ACC112 (cell line): Measurements from ENCODE around the gene SND1.

ENCODE experiments used
- H2AFZ ChIP-seq: fragments of 200-600 bp; sonication (generic); one replicate; pipeline ENCODE4 v1.6.0; 2017; ENCODE audit warnings: antibody characterized with exemption, low read length; ENCODE audit not compliant: unreplicated experiment
- H3K27ac ChIP-seq: fragments of 200-600 bp; sonication (generic); 2 replicates; pipeline ENCODE4 v1.5.1; 2014; ENCODE audit warnings: low read depth, mild to moderate bottlenecking, antibody characterized with exemption, low read length, moderate library complexity
- H3K27me3 ChIP-seq: fragments of 200-600 bp; sonication (generic); 2 replicates; pipeline ENCODE4 v1.6.1; 2014; ENCODE audit warnings: mild to moderate bottlenecking, antibody characterized with exemption, low read length, moderate library complexity, mixed read lengths; ENCODE audit not compliant: insufficient read depth
- H3K36me3 ChIP-seq: fragments of 200-600 bp; sonication (generic); 2 replicates; pipeline ENCODE4 v1.6.1; 2016; ENCODE audit warnings: mild to moderate bottlenecking, antibody characterized with exemption, low read length, moderate library complexity, mixed read lengths; ENCODE audit not compliant: insufficient read depth
- H3K4me1 ChIP-seq: fragments of 200-600 bp; sonication (generic); one replicate; pipeline ENCODE4 v1.6.1; 2016; ENCODE audit warnings: low read length, mixed read lengths; ENCODE audit not compliant: insufficient read depth, unreplicated experiment, control insufficient read depth
- H3K4me3 ChIP-seq: fragments of 200-600 bp; sonication (generic); 2 replicates; pipeline ENCODE4 v1.5.1; 2014; ENCODE audit warnings: mild to moderate bottlenecking, low read depth, low read length
- H3K79me2 ChIP-seq: fragments of 200-600 bp; sonication (generic); one replicate; pipeline ENCODE4 v1.6.0; 2016; ENCODE audit warnings: low read length; ENCODE audit not compliant: control insufficient read depth, unreplicated experiment, insufficient read depth

The SND1 gene

DNA sequence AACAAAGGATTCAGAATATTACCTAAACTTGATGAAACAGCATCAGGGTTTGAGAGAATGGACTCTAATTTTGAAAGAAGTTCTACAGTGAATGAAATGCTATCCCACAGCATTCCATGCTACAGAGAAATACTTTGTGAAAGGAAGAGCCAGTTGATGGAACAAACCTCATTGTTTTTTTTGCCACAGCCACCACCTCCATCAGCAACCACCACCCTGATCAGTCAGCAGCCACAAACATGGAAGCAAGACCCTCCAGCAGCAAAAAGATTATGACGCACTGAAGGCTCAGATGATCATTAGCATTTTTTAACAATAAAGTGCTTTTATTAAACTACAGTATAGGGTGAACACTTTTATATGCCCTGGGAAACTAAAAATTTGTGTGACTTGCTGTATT is 280.5 kb downstream of the SND1 start:
- Histone ChIP-seq H3K4me3 (no peak overlapping the region), H3K27me3 (no peaks in the 10 kb centered on the region), H2AFZ (no peak overlapping the region), H3K36me3 (peaks cover 29% of the 10 kb centered on the region), H3K79me2 (peaks cover 3% of the 10 kb centered on the region), H3K27ac (no peak overlapping the region), H3K4me1 (peaks cover 2% of the 10 kb centered on the region)

DNA sequence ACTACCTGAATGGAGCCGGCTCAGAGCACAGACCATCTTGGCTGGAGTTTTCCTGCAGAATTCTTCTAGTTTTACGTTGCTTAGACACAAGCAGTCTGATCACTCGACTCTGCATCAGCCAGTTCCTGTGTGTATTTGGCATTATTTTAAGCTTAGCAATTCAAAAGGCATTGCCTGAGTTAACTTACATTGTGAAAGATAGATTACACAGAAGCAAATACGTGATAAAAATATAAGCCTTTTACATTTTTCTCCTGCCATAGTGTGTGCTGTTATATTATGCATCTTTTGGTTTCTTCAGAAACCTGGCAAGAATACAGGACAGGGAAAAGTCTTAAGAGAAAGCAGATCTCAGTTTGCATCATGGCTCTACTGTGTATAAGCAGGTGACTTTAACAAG is 281.2 kb downstream of the SND1 start:
- Histone ChIP-seq H3K36me3 (peaks cover 29% of the 10 kb centered on the region), H3K4me1 (peaks cover 3% of the 10 kb centered on the region), H3K79me2 (peaks cover 3% of the 10 kb centered on the region), H2AFZ (no peak overlapping the region), H3K4me3 (no peak overlapping the region), H3K27me3 (no peaks in the 10 kb centered on the region), H3K27ac (no peak overlapping the region)

DNA sequence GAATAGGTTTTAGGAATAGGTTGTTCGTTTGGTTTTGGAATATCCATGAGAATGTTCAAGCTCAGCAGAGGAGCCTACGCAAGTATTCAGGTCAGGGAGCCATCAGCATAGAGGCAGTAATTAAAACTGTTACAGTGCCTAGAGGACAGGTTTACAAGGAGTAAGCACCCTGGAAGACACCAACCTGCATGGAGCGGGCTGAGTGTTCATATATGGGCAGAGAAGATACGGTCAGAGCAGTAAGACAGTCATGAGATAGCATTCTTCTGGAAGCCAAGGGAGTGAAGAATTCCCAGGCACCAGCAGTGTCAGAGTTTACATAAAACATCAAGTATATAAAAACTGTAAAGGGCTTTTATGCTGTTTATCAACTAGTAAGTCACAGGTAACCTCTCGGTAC is 282.7 kb downstream of the SND1 start:
- Histone ChIP-seq H2AFZ (no peak overlapping the region), H3K27me3 (no peaks in the 10 kb centered on the region), H3K36me3 (peaks cover 21% of the 10 kb centered on the region), H3K4me3 (no peak overlapping the region), H3K79me2 (peaks cover 10% of the 10 kb centered on the region), H3K4me1 (peaks cover 7% of the 10 kb centered on the region), H3K27ac (no peak overlapping the region)

DNA sequence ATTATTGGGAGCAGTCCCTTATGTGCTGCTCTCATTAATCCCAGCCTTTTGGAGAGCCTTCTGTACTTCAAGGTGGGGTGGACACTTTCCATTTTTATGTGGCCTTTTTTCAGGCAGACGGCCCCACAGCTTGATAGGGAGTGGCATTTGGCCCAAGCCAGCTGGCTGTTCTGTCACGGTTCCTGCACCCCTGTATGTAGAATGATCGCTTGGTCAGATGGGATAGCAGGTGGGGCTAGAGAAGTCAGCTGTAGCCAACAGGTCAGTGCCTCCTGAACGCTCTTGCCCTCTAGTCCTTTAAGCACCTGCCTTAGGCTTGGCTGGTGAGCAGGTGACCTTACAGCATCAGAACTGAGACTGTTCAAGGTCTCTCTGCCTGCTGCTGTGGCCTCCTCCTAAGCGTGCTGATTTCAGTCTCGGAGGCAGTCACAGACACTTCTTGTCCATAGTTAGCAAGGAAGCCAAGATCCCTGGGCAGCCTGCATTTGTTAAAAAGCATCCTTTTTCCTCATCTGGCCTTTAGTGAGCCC is 283.9 kb downstream of the SND1 start:
- Histone ChIP-seq H3K36me3 (peaks cover 9% of the 10 kb centered on the region), H3K27me3 (no peaks in the 10 kb centered on the region), H2AFZ (no peak overlapping the region), H3K4me1 (peaks cover 7% of the 10 kb centered on the region), H3K27ac (no peak overlapping the region), H3K79me2 (peaks cover 14% of the 10 kb centered on the region), H3K4me3 (no peak overlapping the region)

DNA sequence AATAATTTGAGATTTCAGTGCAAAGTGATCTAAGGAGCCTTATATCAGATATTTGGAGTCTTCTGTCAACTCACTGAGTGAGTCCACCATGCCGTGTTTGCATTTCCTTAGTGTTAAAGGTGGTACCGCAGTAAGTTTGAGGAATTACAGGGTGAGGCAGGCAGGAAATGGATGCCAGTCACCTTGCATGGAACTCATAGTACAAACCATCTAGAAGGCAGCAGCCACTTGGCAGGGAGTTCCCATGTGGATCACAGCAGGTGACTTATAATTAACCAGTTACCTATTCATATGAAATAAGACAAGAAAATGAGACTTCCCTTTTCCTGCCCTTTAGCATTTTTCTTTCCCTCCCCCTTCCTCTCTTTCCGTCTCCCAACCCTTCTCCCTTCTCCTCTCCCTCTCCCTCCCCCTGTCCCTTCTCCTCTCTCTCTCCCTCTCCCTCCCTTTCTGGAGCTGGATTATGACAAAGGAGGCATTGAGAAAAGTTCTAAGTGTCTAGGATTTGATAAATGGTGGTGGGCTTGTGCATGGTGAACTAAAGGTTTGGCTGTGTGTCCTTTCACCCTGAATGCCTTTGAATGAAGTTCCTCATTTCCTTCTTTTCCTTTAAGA is 285.2 kb downstream of the SND1 start:
- H3K27ac ChIP-seq = no peak overlapping the region
- H3K79me2 ChIP-seq = peaks cover 14% of the 10 kb centered on the region
- no peaks in the 10 kb centered on the region; the same call in 1 of the 2 replicates for H3K36me3 ChIP-seq
- peaks cover 7% of the 10 kb centered on the region for H3K4me1 ChIP-seq
- no peaks in the 10 kb centered on the region for H3K27me3 ChIP-seq
- no peak overlapping the region for H2AFZ ChIP-seq
- H3K4me3 ChIP-seq = no peak overlapping the region

DNA sequence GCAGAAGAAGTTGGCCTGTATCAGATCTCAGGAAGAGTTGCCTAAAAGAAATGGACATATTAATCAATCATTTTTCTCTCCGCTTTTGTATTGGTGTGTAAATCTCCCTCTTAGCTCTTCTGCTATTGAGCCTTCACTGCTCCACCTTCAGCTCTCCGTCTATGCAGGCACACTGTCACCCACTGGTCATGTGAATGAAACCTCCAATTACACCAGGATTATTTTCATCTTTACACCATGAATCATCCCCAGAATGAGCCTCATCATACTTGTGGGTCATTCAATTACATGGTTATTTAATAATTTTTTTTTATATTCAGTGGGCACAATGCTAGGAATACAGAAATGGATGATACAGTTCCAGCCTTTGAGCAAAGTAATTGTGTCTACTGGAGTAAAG is 286.6 kb downstream of the SND1 start:
- H3K79me2 ChIP-seq = peaks cover 14% of the 10 kb centered on the region
- peak overlapping the region; percentile 25 for H3K27ac ChIP-seq
- H3K4me3 ChIP-seq = no peak overlapping the region
- H3K4me1 ChIP-seq = peaks cover 7% of the 10 kb centered on the region
- no peak overlapping the region for H2AFZ ChIP-seq
- 0 out of 2 replicates have a peak, but pooled peaks cover 5% of the 10 kb centered on the region for H3K36me3 ChIP-seq
- no peaks in the 10 kb centered on the region for H3K27me3 ChIP-seq

DNA sequence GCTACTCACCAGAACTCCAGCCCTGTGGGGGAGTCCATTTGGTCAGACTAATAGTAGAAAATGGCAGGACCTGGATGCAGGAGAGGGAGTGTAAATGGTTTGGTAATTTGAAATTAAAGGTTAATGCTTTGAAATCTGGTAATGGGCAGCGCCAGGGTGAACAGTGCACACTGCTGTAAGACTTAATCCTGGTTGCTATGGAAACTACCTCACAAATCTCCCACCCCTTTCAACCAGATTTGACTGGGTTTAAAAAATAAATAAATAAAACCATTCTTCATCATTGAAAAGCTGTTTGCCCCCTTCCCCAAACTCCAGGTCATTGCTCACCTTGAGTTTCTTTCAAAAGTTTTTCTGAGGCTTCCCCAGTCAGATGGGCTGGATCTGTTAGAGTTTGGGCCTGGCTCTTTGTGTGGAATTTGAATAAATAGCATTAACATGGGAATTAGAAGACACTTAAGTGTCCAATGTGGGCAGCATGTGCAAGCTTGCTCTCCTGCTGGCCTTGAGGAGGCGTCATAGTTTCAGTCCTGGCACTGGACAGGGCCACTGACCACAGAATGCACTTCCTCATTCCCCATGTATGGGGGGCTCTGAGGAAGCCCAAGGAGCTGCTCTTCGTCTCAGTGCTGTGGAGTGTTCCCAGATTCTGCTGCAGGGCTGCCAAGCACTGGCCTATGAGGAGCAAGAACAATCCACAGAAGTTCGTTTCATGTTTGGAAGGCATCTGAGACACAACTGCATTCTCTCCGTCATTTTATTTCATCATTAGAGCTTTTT is 288.6 kb downstream of the SND1 start:
- H3K4me3 ChIP-seq = no peak overlapping the region
- 0 out of 2 replicates have a peak, but pooled peaks cover 5% of the 10 kb centered on the region for H3K36me3 ChIP-seq
- H3K27me3 ChIP-seq = no peaks in the 10 kb centered on the region
- H2AFZ ChIP-seq = no peak overlapping the region
- H3K79me2 ChIP-seq = peaks cover 14% of the 10 kb centered on the region
- no peak overlapping the region for H3K27ac ChIP-seq
- peaks cover 8% of the 10 kb centered on the region for H3K4me1 ChIP-seq

DNA sequence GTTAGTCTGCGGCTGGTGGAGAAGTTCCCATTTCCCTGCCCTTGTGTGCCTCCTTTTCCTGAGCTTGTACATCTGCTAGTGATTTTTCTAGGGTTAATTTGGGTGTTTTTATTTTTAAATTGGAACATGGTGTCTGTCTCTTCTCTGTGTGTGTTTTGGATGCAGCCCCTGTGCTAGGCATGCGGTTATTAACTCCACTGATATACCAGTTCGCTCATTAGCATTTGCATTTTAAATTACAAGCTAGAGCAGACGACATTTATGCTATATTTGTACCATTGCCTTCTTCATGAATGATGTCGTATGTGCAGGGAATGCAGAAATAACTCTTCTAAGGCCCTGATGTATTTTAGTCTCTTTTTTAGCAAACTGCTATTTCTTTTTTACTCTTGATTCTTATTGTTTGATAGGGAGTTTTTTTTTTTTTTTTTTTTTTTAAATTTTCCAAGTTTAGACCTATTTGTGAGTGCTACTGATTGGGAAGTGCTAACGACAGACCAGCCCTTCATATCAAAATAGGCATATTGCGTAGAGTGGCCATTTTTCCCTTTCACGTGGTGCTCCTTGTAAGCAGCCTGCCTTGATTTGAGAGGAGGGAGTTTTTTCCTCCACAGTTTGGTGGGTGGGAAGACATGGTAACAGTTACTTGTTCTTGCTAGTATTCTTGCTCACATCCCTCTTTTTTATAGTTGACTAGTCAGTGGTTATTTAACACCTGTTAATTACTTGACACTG is 289.6 kb downstream of the SND1 start:
- H3K79me2 ChIP-seq = peaks cover 14% of the 10 kb centered on the region
- no peak overlapping the region for H2AFZ ChIP-seq
- 0 out of 2 replicates have a peak, but pooled peaks cover 5% of the 10 kb centered on the region for H3K36me3 ChIP-seq
- no peak overlapping the region for H3K4me3 ChIP-seq
- no peaks in the 10 kb centered on the region for H3K27me3 ChIP-seq
- H3K4me1 ChIP-seq = peaks cover 19% of the 10 kb centered on the region
- H3K27ac ChIP-seq = no peak overlapping the region

DNA sequence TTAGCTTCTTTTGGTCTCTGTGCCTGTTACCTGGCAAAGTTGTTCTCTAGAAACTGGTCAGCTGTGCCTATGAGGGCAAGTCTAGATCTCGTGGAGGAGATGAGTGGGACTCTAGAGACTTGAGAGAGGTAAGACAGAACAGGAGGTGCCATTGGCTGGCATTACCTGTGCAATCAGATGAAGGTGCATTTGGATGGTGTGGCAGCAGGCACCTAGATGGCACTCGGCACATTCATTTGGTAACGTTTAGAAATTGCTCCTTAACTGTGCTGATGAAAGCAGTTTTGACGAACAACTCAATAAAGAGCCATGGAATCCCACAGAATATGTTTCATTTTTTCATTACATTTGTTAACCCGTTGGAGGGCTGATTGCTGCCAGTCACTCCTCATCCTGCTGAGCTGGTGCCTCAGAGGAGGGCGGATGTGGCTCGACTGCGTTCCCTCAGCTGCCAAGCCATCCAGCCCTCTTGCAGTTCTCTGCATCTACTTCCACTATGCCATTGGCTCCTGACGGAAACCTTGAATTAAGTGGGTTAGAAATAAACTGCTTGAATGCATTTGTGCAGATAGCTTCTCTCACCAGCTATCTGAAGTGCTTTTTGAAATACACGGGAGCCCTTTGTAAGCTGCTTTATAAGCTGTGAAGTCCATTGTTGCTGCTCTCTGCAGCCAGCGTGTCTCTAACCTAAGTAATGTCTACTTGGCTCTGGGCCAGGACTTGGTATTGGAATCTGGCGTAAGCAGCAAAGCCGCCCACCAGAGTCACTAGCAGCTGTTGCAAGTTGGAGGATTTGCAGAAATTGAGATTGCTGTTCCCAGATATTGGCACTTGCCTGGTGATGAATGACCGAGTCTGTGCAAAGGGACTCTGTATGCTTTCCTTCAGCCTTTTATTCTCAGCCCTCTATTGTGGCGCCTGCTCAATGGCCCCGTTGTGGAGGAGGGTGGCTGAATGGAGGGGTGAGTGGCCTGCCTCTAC is 291.8 kb downstream of the SND1 start:
- H3K27me3 ChIP-seq = no peaks in the 10 kb centered on the region
- 0 out of 2 replicates have a peak, but pooled peaks cover 8% of the 10 kb centered on the region for H3K36me3 ChIP-seq
- H2AFZ ChIP-seq = no peak overlapping the region
- H3K4me1 ChIP-seq = peaks cover 20% of the 10 kb centered on the region
- H3K4me3 ChIP-seq = no peak overlapping the region
- H3K27ac ChIP-seq = no peak overlapping the region
- peaks cover 14% of the 10 kb centered on the region for H3K79me2 ChIP-seq

DNA sequence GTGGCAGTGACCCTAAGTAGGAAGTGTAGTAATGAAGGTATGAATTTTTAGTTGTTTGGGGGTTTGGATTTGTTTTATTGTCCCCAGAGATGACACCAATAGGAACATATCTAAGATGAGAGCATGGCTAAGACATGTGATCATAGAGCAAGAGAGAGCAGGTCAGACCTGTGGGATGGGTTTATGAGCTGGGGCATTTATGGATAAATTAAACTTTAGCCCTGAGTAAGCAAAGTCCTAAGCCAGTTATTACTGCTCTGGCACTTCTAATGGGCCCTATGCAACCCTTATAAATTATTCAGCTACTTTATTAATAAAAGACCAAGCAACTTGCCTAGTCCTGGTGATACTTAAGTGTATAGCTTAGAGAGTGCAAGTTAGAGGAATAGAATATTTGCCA is 294.1 kb downstream of the SND1 start:
- Histone ChIP-seq H3K4me1 (peaks cover 20% of the 10 kb centered on the region), H3K36me3 (0 out of 2 replicates have a peak, but pooled peaks cover 13% of the 10 kb centered on the region), H3K27ac (peak overlapping the region; percentile 63), H3K4me3 (no peak overlapping the region), H3K27me3 (no peaks in the 10 kb centered on the region), H2AFZ (no peak overlapping the region), H3K79me2 (no peaks in the 10 kb centered on the region)
